A549 (cell line): Measurements from ENCODE around the gene WDFY2. TPM values are rescaled to one million over a fixed set of nuclear protein-coding genes. Genes with fewer than 3 reads are reported as not detected.
A peak's percentile ranks its signal among the peaks of the same experiment; 100 is the strongest.

Experiments
- ATAC-seq, 2 experiments: fragments of 200-7000 bp in 1 of 2; fragments of >200 bp in 1 of 2; cut with Nextera tagmentation in 1 of 2; cut with Tn5 transposase in 1 of 2; 3 replicates each; pipeline versions ENCODE4 v1.8.0 to v1.9.1; 2018 to 2020; ENCODE audit warnings: mild to moderate bottlenecking in 1 of 2, moderate library complexity in 1 of 2
- CTCF ChIA-PET: fragments of 300-600 bp; sonication (Branson Sonifier 250); formaldehyde crosslinking; extraction: SDS; loops from one replicate; lab custom pipeline; 2021; ENCODE audit warnings: antibody characterized with exemption, inconsistent platforms; lab: Yijun Ruan, JAX
- POLR2A ChIA-PET: fragments of 350-600 bp; formaldehyde crosslinking; extraction: SDS; loops from one replicate; lab custom pipeline; 2021; ENCODE audit warnings: antibody characterized with exemption, inconsistent platforms; lab: Yijun Ruan, JAX
- DNase-seq, 2 experiments: peaks; one replicate each; pipeline versions ENCODE4 v3.0.0 to v3.0.0-alpha.2; 2011 to 2016; ENCODE audit warnings: low read depth in 1 of 2, low spot score in 1 of 2
- FAIRE-seq: peaks from 2 replicates; lab custom pipeline; 2011; peaks lifted over from hg19 to GRCh38; lab: Jason Lieb, UNC
- H3K27ac ChIP-seq, 2 experiments: fragments of >200 bp; sonication (Bioruptor Twin); formaldehyde crosslinking; 3 replicates each; pipeline ENCODE4 v1.5.1; 2016 to 2017
- H3K4me1 ChIP-seq: fragments of >200 bp; sonication (Bioruptor Twin); formaldehyde crosslinking; 3 replicates; pipeline ENCODE4 v1.6.1; 2016
- H3K4me2 ChIP-seq: fragments of >200 bp; sonication (Bioruptor Twin); formaldehyde crosslinking; 3 replicates; pipeline ENCODE4 v1.6.1; 2016
- H3K4me3 ChIP-seq: fragments of >200 bp; sonication (Bioruptor Twin); formaldehyde crosslinking; 3 replicates; pipeline ENCODE4 v1.5.1; 2016
- H3K9me3 ChIP-seq: fragments of >200 bp; sonication (Bioruptor Twin); formaldehyde crosslinking; 3 replicates; pipeline ENCODE4 v1.6.1; 2016
- CEBPB ChIP-seq, 2 experiments: fragments of >200 bp in 1 of 2; sonication (Bioruptor Twin) in 1 of 2; formaldehyde crosslinking in 1 of 2; IDR thresholded peaks; 2 replicates each; pipeline ENCODE4 v1.6.1; 2012 to 2016
- CHD4 ChIP-seq: fragments of 200-600 bp; sonication (generic); IDR thresholded peaks from 2 replicates; pipeline ENCODE4 v1.6.1; 2016; ENCODE audit warnings: antibody characterized with exemption, mild to moderate bottlenecking, borderline replicate concordance
- EP300 ChIP-seq, 2 experiments: fragments of >200 bp; sonication (Bioruptor Twin); formaldehyde crosslinking; IDR thresholded peaks; 2 replicates in 1 of 2; 3 replicates in 1 of 2; pipeline ENCODE4 v1.6.1; 2016 to 2017
- FOSL2 ChIP-seq, 2 experiments: fragments of 450-650 bp in 1 of 2; fragments of >200 bp in 1 of 2; sonication (Bioruptor Twin) in 1 of 2; formaldehyde crosslinking; IDR thresholded peaks; 2 replicates each; pipeline versions ENCODE4 v1.5.0 to v1.6.1; 2016 to 2020; ENCODE audit warnings: mild to moderate bottlenecking in 1 of 2, moderate library complexity in 1 of 2
- GATA3 ChIP-seq: IDR thresholded peaks from 2 replicates; pipeline ENCODE4 v1.6.1; 2012; ENCODE audit warnings: borderline replicate concordance
- JUN ChIP-seq, 2 experiments: fragments of >200 bp; sonication (Bioruptor Twin); formaldehyde crosslinking; IDR thresholded peaks; 2 replicates in 1 of 2; 3 replicates in 1 of 2; pipeline ENCODE4 v1.6.1; 2016 to 2017
- JUNB ChIP-seq: fragments of >200 bp; sonication (Bioruptor Twin); formaldehyde crosslinking; IDR thresholded peaks from 2 replicates; pipeline ENCODE4 v1.6.1; 2016
- MAFK ChIP-seq: fragments of 450-650 bp; IDR thresholded peaks from 2 replicates; pipeline ENCODE4 v1.6.1; 2014; ENCODE audit not compliant: partially characterized antibody
- POLR2AphosphoS2 ChIP-seq: conservative IDR thresholded peaks from 2 replicates; pipeline ENCODE4 v1.6.1; 2012; ENCODE audit warnings: low read length, improper control_type of control experiment, inconsistent platforms
- RAD21 ChIP-seq, 2 experiments: fragments of >200 bp in 1 of 2; sonication (Bioruptor Twin) in 1 of 2; formaldehyde crosslinking in 1 of 2; IDR thresholded peaks in 1 of 2; conservative IDR thresholded peaks in 1 of 2; 2 replicates in 1 of 2; 3 replicates in 1 of 2; pipeline ENCODE4 v1.6.1; 2012 to 2018; ENCODE audit warnings: inconsistent platforms in 1 of 2
- RCOR1 ChIP-seq: fragments of 150-350 bp; IDR thresholded peaks from 2 replicates; pipeline ENCODE4 v1.6.1; 2014; ENCODE audit warnings: antibody characterized with exemption, low read length, low read depth
- SMC3 ChIP-seq: fragments of >200 bp; sonication (Bioruptor Twin); formaldehyde crosslinking; IDR thresholded peaks from 3 replicates; pipeline ENCODE4 v1.6.1; 2018; ENCODE audit warnings: inconsistent platforms
- SREBF2 ChIP-seq: fragments of 450-650 bp; IDR thresholded peaks from 2 replicates; pipeline ENCODE4 v1.6.1; 2014; ENCODE audit warnings: mild to moderate bottlenecking, moderate library complexity
- TFCP2L1 ChIP-seq: fragments of 250-450 bp; sonication (Bioruptor Pico); IDR thresholded peaks from 2 replicates; pipeline ENCODE4 v1.5.0; 2021; ENCODE audit warnings: mild to moderate bottlenecking
- WGBS: methylation state at CpG from one replicate; pipeline ENCODE4 v1.1.6; 2017; ENCODE audit errors: missing lambda C conversion rate; 5-methylcytosine and 5-hydroxymethylcytosine counted together
- polyA plus RNA-seq, 4 experiments: library from polyadenylated mRNA; depleted of rRNA in 3 of 4; stranded (reverse); fragments of >200 nt; fragmentation: RNase III in 1 of 4; extraction: RNeasy Plus Mini Kit Qiagen cat#74134 plus additional on column Dnase treatment in 1 of 4; gene quantifications; 2 replicates in 3 of 4; 3 replicates in 1 of 4; pipeline ENCODE4 v1.2.3, GENCODE V29; 2011 to 2017
- TF ChIP-seq, protein P1 (sequence below): fragments of >200 bp; sonication (Bioruptor Twin); formaldehyde crosslinking; IDR thresholded peaks from 2 replicates; pipeline ENCODE4 v1.6.1; 2016
- TF ChIP-seq, protein P2 (sequence below): fragments of >200 bp; sonication (Bioruptor Twin); formaldehyde crosslinking; IDR thresholded peaks from 3 replicates; pipeline ENCODE4 v1.6.1; 2016
- TF ChIP-seq, protein P3 (sequence below): fragments of 250-450 bp; sonication (Bioruptor Pico); IDR thresholded peaks from 2 replicates; pipeline ENCODE4 v1.5.0; 2020; ENCODE audit warnings: low read depth, mild to moderate bottlenecking, moderate library complexity

WDFY2 gene
- polyA plus RNA-seq, 2 of the 4 experiments (the other 2 are of a cell fraction) = 5.2 to 8.5 TPM

DNA sequence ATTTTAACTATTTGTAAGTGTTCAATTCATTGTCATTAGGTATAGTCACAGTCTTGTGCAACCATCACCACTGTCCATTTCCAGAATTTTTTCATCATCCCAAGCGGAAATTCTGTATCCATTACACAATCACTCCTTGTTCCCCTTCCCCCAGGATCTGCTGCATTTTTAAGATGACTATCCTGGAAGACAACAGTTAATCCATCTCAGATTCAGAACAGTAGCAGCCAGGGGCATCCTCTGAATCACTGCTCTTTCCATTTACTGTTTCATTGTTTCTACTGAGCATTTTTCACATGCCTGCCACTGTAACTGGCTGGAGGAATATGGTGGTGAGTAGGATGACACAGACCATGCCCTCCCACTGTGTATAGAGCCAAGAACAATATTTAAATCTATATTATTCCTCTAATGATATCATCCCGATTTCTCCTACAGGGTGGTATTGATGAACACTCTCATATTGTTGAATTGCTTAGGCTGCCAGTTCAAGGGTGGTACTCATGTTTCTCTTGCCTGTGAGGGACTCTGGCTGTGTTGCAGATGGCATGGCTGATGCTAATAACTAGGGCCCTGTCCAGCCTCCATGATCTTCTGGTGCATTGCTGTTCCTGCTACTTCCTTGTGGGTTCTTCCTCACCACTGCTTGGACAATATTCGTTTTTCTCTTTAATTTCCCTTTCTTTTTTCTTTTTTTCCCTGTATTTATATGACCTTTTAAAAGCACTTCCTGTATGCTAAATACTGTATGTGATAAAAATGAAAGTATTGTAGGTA, 59.0 kb downstream of the WDFY2 start:
- ATAC-seq (peak; percentile 84 to 91), DNase-seq (peak; percentile 16 to 66), FAIRE-seq (no peak)
- ChIA-PET POLR2A (interaction anchor here (1.3 to 2.3 kb wide), 2 partner anchors 53 to 190 kb away, joined by 3 to 18 read pairs; partner anchors contain the start of gene INTS6), CTCF (no interaction called here)
- 12% methylated on average over 3 of the region's 3 CpGs for WGBS
- TF ChIP-seq, protein P1, sequence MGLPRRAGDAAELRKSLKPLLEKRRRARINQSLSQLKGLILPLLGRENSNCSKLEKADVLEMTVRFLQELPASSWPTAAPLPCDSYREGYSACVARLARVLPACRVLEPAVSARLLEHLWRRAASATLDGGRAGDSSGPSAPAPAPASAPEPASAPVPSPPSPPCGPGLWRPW = peak; percentile 85; the same call in 1 of the 2 replicates
- TF ChIP-seq FOSL2 (IDR thresholded peaks at IDR 0.05) (no peak), FOSL2 (CRISPR knock-in tag; IDR thresholded peaks at IDR 0.05) (peak; percentile 55), CEBPB (IDR thresholded peaks at IDR 0.05) (peak; percentile 96), RAD21 (conservative IDR thresholded peaks at IDR 0.05 in 1 of 2, IDR thresholded peaks at IDR 0.05 in 1 of 2) (peak in 1 of 2 experiments; percentile 24; a peak in 1 of 5 replicates), CHD4 (no peak), EP300 (IDR thresholded peaks at IDR 0.05) (peak in 1 of 2 experiments; percentile 66; a peak in 1 of 5 replicates), JUNB (peak; percentile 56; the same call in 1 of the 2 replicates), TFCP2L1 (CRISPR knock-in tag) (no peak), SMC3 (peak; percentile 16; the same call in 1 of the 3 replicates), JUN (IDR thresholded peaks at IDR 0.05) (peak; percentile 60 to 63; a peak in 2 of 5 replicates), MAFK (no peak), GATA3 (peak; percentile 25; the same call in 1 of the 2 replicates)
- TF ChIP-seq, protein P2, sequence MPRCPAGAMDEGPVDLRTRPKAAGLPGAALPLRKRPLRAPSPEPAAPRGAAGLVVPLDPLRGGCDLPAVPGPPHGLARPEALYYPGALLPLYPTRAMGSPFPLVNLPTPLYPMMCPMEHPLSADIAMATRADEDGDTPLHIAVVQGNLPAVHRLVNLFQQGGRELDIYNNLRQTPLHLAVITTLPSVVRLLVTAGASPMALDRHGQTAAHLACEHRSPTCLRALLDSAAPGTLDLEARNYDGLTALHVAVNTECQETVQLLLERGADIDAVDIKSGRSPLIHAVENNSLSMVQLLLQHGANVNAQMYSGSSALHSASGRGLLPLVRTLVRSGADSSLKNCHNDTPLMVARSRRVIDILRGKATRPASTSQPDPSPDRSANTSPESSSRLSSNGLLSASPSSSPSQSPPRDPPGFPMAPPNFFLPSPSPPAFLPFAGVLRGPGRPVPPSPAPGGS = 0 out of 3 replicates have a peak, but pooled peaks have one; percentile 55
- peaks cover 67% of the 10 kb centered on the region for H3K4me1 ChIP-seq
- peak overlapping the region; percentile 75 for H3K4me2 ChIP-seq
- no peak overlapping the region; the same call in 2 of the 3 replicates for H3K4me3 ChIP-seq
- H3K9me3 ChIP-seq = no peaks in the 10 kb centered on the region
- H3K27ac ChIP-seq = peak overlapping the region; percentile 81 to 93

DNA sequence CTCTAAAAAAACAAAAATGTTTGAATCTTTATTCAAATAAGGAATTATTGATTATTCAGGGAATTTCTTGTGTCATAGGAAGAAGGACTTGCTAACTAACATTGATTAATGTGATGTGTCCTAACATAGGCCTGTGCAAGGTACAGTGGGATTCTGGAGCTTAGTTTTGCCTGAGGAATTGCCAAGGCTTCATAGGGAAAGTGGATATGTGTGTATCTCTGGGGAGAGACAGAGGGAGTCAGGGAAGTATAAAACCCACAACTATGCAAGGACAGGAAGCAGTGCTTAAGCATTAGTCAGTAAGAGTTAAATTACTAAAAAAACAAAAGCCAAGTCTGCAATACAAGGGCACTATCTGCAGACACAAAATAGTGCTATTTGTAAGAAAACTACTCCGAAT, 59.6 kb downstream of the WDFY2 start:
- 16% methylated on average over 1 of the region's 1 CpG for WGBS
- H3K4me1 ChIP-seq = peaks cover 61% of the 10 kb centered on the region

DNA sequence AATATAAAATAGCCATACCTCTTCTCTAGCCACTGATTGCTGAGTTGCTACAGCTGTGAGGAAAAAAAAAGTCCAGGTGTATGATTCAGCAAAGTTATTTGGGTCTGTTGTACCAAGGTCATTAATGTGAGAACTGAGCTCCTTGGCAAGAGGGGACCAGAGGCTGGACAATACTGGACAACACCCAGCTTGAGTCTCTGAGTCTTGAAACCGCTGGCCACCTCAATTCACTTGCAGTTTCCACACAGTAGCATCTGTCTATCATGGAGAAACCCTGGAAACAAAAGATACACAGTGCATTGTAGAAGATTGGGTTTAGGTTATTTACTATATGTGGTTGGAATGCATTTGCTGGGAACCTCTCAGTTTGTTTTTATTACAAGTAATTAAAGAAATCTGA, 60.4 kb downstream of the WDFY2 start:
- peak; percentile 36 to 39; a peak in 4 of 6 replicates for ATAC-seq
- FAIRE-seq = no peak

More for the DNA sequence above, 59.6 kb downstream of the WDFY2 start:
- ATAC-seq = peak; percentile 72 to 81
- Histone ChIP-seq H3K4me2 (peak overlapping the region; percentile 75), H3K4me3 (no peak overlapping the region; the same call in 2 of the 3 replicates)
- no peak for FAIRE-seq
- TF ChIP-seq MAFK (peak; percentile 5), CHD4 (no peak)
- TF ChIP-seq, all 56 proteins: peak for 1
- H3K9me3 ChIP-seq = no peaks in the 10 kb centered on the region
- H3K27ac ChIP-seq = peak overlapping the region; percentile 81 to 93
- POLR2A ChIA-PET = interaction anchor here (1.3 to 2.3 kb wide), 2 partner anchors 53 to 191 kb away, joined by 3 to 18 read pairs; partner anchors contain the start of gene INTS6
- peak; percentile 11 to 47 for DNase-seq
- CTCF ChIA-PET = no interaction called here

More for the DNA sequence above, 60.4 kb downstream of the WDFY2 start:
- TF ChIP-seq RAD21 (conservative IDR thresholded peaks at IDR 0.05 in 1 of 2, IDR thresholded peaks at IDR 0.05 in 1 of 2) (no peak), SREBF2 (no peak), RCOR1 (no peak), POLR2AphosphoS2 (no peak)
- TF ChIP-seq, protein P3, sequence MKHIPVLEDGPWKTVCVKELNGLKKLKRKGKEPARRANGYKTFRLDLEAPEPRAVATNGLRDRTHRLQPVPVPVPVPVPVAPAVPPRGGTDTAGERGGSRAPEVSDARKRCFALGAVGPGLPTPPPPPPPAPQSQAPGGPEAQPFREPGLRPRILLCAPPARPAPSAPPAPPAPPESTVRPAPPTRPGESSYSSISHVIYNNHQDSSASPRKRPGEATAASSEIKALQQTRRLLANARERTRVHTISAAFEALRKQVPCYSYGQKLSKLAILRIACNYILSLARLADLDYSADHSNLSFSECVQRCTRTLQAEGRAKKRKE (CRISPR knock-in tag) = no peak
- CTCF ChIA-PET = interaction anchor here (0.8 to 1.9 kb wide), 4 partner anchors 59 to 205 kb away, joined by 3 to 7 read pairs (median 4); no protein-coding TSS in a partner anchor
- Histone ChIP-seq H3K4me3 (no peak overlapping the region), H3K4me2 (peak overlapping the region; percentile 75), H3K9me3 (no peaks in the 10 kb centered on the region), H3K27ac (peak overlapping the region; percentile 81 to 93), H3K4me1 (peaks cover 54% of the 10 kb centered on the region)
- POLR2A ChIA-PET = interaction anchor here (0.5 to 2.3 kb wide), 4 partner anchors 39 to 193 kb away, joined by 3 to 18 read pairs (median 4); partner anchors contain the start of gene INTS6
- 7% methylated on average over 1 of the region's 1 CpG for WGBS
- peak in 1 of 2 experiments; percentile 28 for DNase-seq
